HCT116 (cell line): ENCODE measurements around the gene GAB2. TPM values are rescaled to one million over a fixed set of nuclear protein-coding genes. Genes with fewer than 3 reads are reported as not detected.

Experiments
- ATAC-seq: fragments of 200-7000 bp; cut with Tn5 transposase; 2 replicates; pipeline ENCODE4 v1.9.1; 2020; ENCODE audit warnings: mild to moderate bottlenecking, moderate library complexity
- BruUV-seq: library from RNA; stranded (reverse); fragments of 400-500 nt; replicated peaks from 2 replicates; lab custom pipeline; 2021; lab: Mats Ljungman, UMichigan
- CTCF ChIA-PET: fragments of 300-600 bp; sonication (Branson Sonifier 250); formaldehyde crosslinking; loops from one replicate; lab custom pipeline; 2021; ENCODE audit warnings: antibody characterized with exemption; lab: Charles Lee
- POLR2A ChIA-PET: fragments of 300-600, 350-600 bp; sonication (Branson Sonifier 250); formaldehyde crosslinking; loops from one replicate; lab custom pipeline; 2021; ENCODE audit warnings: antibody characterized with exemption; lab: Charles Lee
- RAD21 ChIA-PET, 2 experiments: fragments of 300-600 bp; sonication (Branson Sonifier 250); formaldehyde crosslinking; loops; one replicate each; lab custom pipeline; 2023; ENCODE audit warnings: low total read pairs in 2 of 2; ENCODE audit not compliant: uncharacterized antibody in 2 of 2, unreplicated experiment in 2 of 2, low non-redundant PET in 1 of 2; lab: Charles Lee
- DNase-seq: peaks from one replicate; pipeline ENCODE4 v3.0.0-alpha.2; 2010; ENCODE audit warnings: low read depth, low spot score
- H2AFZ ChIP-seq: fragments of 200-600 bp; shearing (Covaris generic), sonication (generic); 2 replicates; pipeline ENCODE4 v1.6.1; 2017; ENCODE audit warnings: low read depth, mixed run types, mixed read lengths, antibody characterized with exemption, low read length; ENCODE audit not compliant: poor library complexity, severe bottlenecking
- H3K27ac ChIP-seq: 2 replicates; pipeline ENCODE4 v1.5.1; 2012; ENCODE audit warnings: low read depth, low read length
- H3K27me3 ChIP-seq: fragments of 200-600 bp; sonication (generic); 2 replicates; pipeline ENCODE4 v1.6.1; 2016; ENCODE audit warnings: mixed run types, low read length, mixed read lengths; ENCODE audit not compliant: insufficient read depth
- H3K36me3 ChIP-seq, 2 experiments: fragments of 200-500 bp in 1 of 2; fragments of 200-600 bp in 1 of 2; sonication (Bioruptor generic) in 1 of 2; sonication (generic) in 1 of 2; 2 replicates each; pipeline versions ENCODE4 v1.5.1 to v1.6.1; 2014 to 2016; ENCODE audit warnings: low read length in 2 of 2, inconsistent platforms in 1 of 2, mixed read lengths in 1 of 2, mixed run types in 1 of 2; ENCODE audit not compliant: insufficient read depth in 2 of 2, control insufficient read depth in 1 of 2
- H3K4me1 ChIP-seq, 2 experiments: fragments of 200-600 bp in 1 of 2; sonication (generic) in 1 of 2; 2 replicates each; pipeline versions ENCODE4 v1.5.1 to v1.6.1; 2012 to 2017; ENCODE audit warnings: low read length in 2 of 2, inconsistent platforms in 1 of 2, mild to moderate bottlenecking in 1 of 2, mixed read lengths in 1 of 2, mixed run types in 1 of 2, moderate library complexity in 1 of 2; ENCODE audit not compliant: insufficient read depth in 2 of 2, control insufficient read depth in 1 of 2
- H3K4me2 ChIP-seq: fragments of 200-600 bp; sonication (generic); 2 replicates; pipeline ENCODE4 v1.6.1; 2017; ENCODE audit warnings: mixed run types, low read length, mixed read lengths
- H3K4me3 ChIP-seq, 2 experiments: fragments of 200-600 bp in 1 of 2; sonication (generic) in 1 of 2; replicated peaks in 1 of 2; 2 replicates each; pipeline ENCODE4 v1.5.1; 2011 to 2016; ENCODE audit warnings: low read length in 2 of 2, control low read depth in 1 of 2, low read depth in 1 of 2, mild to moderate bottlenecking in 1 of 2, mixed read lengths in 1 of 2, mixed run types in 1 of 2
- H3K79me2 ChIP-seq: fragments of 200-600 bp; sonication (generic); 2 replicates; pipeline ENCODE4 v1.6.1; 2017; ENCODE audit warnings: mild to moderate bottlenecking, mixed run types, low read length, moderate library complexity, mixed read lengths; ENCODE audit not compliant: insufficient read depth
- H3K9ac ChIP-seq: fragments of 200-600 bp; sonication (generic); 2 replicates; pipeline ENCODE4 v1.6.1; 2016; ENCODE audit warnings: low read length, mixed read lengths
- H3K9me2 ChIP-seq: fragments of 200-600 bp; sonication (generic), shearing (Covaris generic); 2 replicates; pipeline ENCODE4 v1.6.1; 2017; ENCODE audit warnings: mixed run types, mild to moderate bottlenecking, moderate library complexity; ENCODE audit not compliant: insufficient read depth
- H3K9me3 ChIP-seq, 2 experiments: fragments of 200-500 bp in 1 of 2; fragments of 200-600 bp in 1 of 2; sonication (Bioruptor generic) in 1 of 2; sonication (generic) in 1 of 2; 2 replicates each; pipeline ENCODE4 v1.6.1; 2014 to 2017; ENCODE audit warnings: low read length in 2 of 2, mixed read lengths in 2 of 2, inconsistent platforms in 1 of 2, low read depth in 1 of 2, mild to moderate bottlenecking in 1 of 2, mixed run types in 1 of 2, moderate library complexity in 1 of 2; ENCODE audit not compliant: control insufficient read depth in 1 of 2, insufficient read depth in 1 of 2
- H4K20me1 ChIP-seq: fragments of 200-600 bp; sonication (generic), shearing (Covaris generic); 2 replicates; pipeline ENCODE4 v1.6.1; 2017; ENCODE audit warnings: mixed run types, mild to moderate bottlenecking, moderate library complexity; ENCODE audit not compliant: insufficient read depth
- EGR1 ChIP-seq: IDR thresholded peaks from 2 replicates; pipeline ENCODE4 v1.6.1; 2012; ENCODE audit warnings: low read depth
- FOSL1 ChIP-seq: IDR thresholded peaks from 2 replicates; pipeline ENCODE4 v1.6.1; 2012; ENCODE audit warnings: low read depth
- JUND ChIP-seq: IDR thresholded peaks from 2 replicates; pipeline ENCODE4 v1.6.1; 2012
- POLR2A ChIP-seq: IDR thresholded peaks from 2 replicates; pipeline ENCODE4 v1.7.0; 2011; ENCODE audit warnings: borderline replicate concordance; ENCODE audit not compliant: insufficient read depth, insufficient read length; ENCODE audit errors: extremely low read depth
- RAD21 ChIP-seq: IDR thresholded peaks from 2 replicates; pipeline ENCODE4 v1.6.1; 2012; ENCODE audit warnings: low read depth, mild to moderate bottlenecking
- SIN3A ChIP-seq: IDR thresholded peaks from 2 replicates; pipeline ENCODE4 v1.6.1; 2012; ENCODE audit warnings: low read depth
- SRF ChIP-seq: IDR thresholded peaks from 2 replicates; pipeline ENCODE4 v1.6.1; 2012; ENCODE audit warnings: low read depth
- TCF7L2 ChIP-seq: IDR thresholded peaks from 2 replicates; pipeline ENCODE4 v1.7.0; 2011; ENCODE audit warnings: borderline replicate concordance, inconsistent platforms; ENCODE audit not compliant: insufficient read depth, insufficient read length; ENCODE audit errors: extremely low read depth
- intact Hi-C: fragments of 100-400 bp; cut with micrococcal nuclease; formaldehyde crosslinking; loops from 2 replicates; pipeline ENCODE4 v1.10.0; 2022
- total RNA-seq: library from RNA; stranded (reverse); gene quantifications from one replicate; pipeline ENCODE4 v1.2.1, GENCODE V29; 2021; ENCODE audit not compliant: unreplicated experiment
- TF ChIP-seq, protein P1 (sequence below), 3 experiments: fragments of 200-600 bp in 1 of 3; sonication (generic) in 1 of 3; IDR thresholded peaks in 2 of 3; conservative IDR thresholded peaks in 1 of 3; 2 replicates each; pipeline ENCODE4 v1.5.1; 2012 to 2017; ENCODE audit warnings: low read depth in 2 of 3, low read length in 2 of 3, antibody characterized with exemption in 1 of 3, borderline replicate concordance in 1 of 3, control low read depth in 1 of 3, mild to moderate bottlenecking in 1 of 3, mixed read lengths in 1 of 3, mixed run types in 1 of 3, moderate library complexity in 1 of 3; ENCODE audit not compliant: insufficient read depth in 1 of 3
- TF ChIP-seq, protein P2 (sequence below): IDR thresholded peaks from 2 replicates; pipeline ENCODE4 v1.6.1; 2011; ENCODE audit warnings: mild to moderate bottlenecking, low read length, moderate library complexity; ENCODE audit not compliant: insufficient replicate concordance; ENCODE audit errors: extremely low read depth
- TF ChIP-seq, protein P3 (sequence below): IDR thresholded peaks from 2 replicates; pipeline ENCODE4 v1.6.1; 2012

GAB2 gene
- total RNA-seq, 1 experiment from 2014 or later = 1.9 TPM

DNA sequence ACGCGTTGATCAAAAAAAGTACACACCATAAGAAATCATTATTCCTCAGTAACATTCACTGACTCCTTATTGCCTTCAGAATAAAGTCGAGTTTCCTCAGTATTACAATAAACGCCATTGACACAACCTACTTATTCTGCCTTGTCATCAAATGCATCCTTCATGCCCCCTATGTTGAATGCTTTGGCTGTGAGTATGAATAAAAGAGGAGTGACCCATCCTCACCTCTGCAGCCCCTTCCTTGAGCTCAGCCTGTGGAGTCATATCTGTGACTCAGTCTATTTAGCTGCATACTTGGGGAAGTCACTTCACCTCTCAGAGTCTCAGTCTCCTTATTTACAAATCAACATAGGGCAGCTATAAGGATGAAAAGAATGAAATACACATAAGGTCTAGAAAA is 163.8 kb downstream of the GAB2 start:
- DNase-seq = no peak
- BruUV-seq = no TSS peak
- Histone ChIP-seq H3K4me1 (no peaks in the 10 kb centered on the region), H3K79me2 (no peaks in the 10 kb centered on the region), H3K9me3 (no peaks in the 10 kb centered on the region), H3K27me3 (no peaks in the 10 kb centered on the region), H3K9me2 (no peaks in the 10 kb centered on the region), H3K9ac (no peak overlapping the region), H3K4me3 (no peak overlapping the region), H2AFZ (no peak overlapping the region), H3K36me3 (no peaks in the 10 kb centered on the region), H3K27ac (no peak overlapping the region), H3K4me2 (no peak overlapping the region), H4K20me1 (no peaks in the 10 kb centered on the region)
- intact Hi-C loops = no loop called here
- POLR2A ChIA-PET = no interaction called here
- CTCF ChIA-PET = no interaction called here
- RAD21 ChIA-PET = no interaction called here
- TF ChIP-seq, protein P1, sequence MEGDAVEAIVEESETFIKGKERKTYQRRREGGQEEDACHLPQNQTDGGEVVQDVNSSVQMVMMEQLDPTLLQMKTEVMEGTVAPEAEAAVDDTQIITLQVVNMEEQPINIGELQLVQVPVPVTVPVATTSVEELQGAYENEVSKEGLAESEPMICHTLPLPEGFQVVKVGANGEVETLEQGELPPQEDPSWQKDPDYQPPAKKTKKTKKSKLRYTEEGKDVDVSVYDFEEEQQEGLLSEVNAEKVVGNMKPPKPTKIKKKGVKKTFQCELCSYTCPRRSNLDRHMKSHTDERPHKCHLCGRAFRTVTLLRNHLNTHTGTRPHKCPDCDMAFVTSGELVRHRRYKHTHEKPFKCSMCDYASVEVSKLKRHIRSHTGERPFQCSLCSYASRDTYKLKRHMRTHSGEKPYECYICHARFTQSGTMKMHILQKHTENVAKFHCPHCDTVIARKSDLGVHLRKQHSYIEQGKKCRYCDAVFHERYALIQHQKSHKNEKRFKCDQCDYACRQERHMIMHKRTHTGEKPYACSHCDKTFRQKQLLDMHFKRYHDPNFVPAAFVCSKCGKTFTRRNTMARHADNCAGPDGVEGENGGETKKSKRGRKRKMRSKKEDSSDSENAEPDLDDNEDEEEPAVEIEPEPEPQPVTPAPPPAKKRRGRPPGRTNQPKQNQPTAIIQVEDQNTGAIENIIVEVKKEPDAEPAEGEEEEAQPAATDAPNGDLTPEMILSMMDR (IDR thresholded peaks at IDR 0.05 in 2 of 3, conservative IDR thresholded peaks at IDR 0.05 in 1 of 3; ENCODE audit: borderline replicate concordance in 1 of 3, insufficient read depth in 1 of 3, low read depth in 2 of 3, low read length in 2 of 3) = no peak
- TF ChIP-seq EGR1 (no peak), POLR2A (no peak), SIN3A (no peak), TCF7L2 (no peak), FOSL1 (no peak), SRF (no peak), JUND (no peak), RAD21 (no peak)
- TF ChIP-seq, protein P2, sequence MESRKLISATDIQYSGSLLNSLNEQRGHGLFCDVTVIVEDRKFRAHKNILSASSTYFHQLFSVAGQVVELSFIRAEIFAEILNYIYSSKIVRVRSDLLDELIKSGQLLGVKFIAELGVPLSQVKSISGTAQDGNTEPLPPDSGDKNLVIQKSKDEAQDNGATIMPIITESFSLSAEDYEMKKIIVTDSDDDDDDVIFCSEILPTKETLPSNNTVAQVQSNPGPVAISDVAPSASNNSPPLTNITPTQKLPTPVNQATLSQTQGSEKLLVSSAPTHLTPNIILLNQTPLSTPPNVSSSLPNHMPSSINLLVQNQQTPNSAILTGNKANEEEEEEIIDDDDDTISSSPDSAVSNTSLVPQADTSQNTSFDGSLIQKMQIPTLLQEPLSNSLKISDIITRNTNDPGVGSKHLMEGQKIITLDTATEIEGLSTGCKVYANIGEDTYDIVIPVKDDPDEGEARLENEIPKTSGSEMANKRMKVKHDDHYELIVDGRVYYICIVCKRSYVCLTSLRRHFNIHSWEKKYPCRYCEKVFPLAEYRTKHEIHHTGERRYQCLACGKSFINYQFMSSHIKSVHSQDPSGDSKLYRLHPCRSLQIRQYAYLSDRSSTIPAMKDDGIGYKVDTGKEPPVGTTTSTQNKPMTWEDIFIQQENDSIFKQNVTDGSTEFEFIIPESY = no peak
- TF ChIP-seq, protein P3, sequence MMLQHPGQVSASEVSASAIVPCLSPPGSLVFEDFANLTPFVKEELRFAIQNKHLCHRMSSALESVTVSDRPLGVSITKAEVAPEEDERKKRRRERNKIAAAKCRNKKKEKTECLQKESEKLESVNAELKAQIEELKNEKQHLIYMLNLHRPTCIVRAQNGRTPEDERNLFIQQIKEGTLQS = no peak
- ATAC-seq = no peak
